Kidney (tissue), 14 donors: Measurements from ENCODE around the gene TNFAIP2. TPM values are rescaled to one million over a fixed set of nuclear protein-coding genes. Genes with fewer than 3 reads are reported as not detected.
A peak's percentile ranks its signal among the peaks of the same experiment; 100 is the strongest.

ENCODE experiments used
- DNase-seq, 5 donors: peaks; one replicate each; pipeline ENCODE4 v3.0.0-alpha.2; 2013 to 2020
- FAIRE-seq: peaks from 2 replicates; lab custom pipeline; 2012; peaks lifted over from hg19 to GRCh38; lab: Jason Lieb, UNC
- H3K27ac ChIP-seq, 2 donors: one replicate each; pipeline ENCODE4 v1.7.0; 2013; ENCODE audit warnings: low read depth in 2 of 2, low read length in 2 of 2, inconsistent platforms in 1 of 2
- H3K27me3 ChIP-seq: one replicate; pipeline ENCODE4 v1.7.1; 2013; ENCODE audit warnings: low read length, inconsistent platforms; ENCODE audit not compliant: control insufficient read depth, insufficient read depth
- H3K36me3 ChIP-seq, 3 donors: one replicate each; pipeline versions ENCODE4 v1.7.0 to v1.7.1; 2013; ENCODE audit warnings: low read length in 3 of 3, control low read depth in 1 of 3, inconsistent platforms in 1 of 3; ENCODE audit not compliant: insufficient read depth in 3 of 3, control insufficient read depth in 2 of 3
- H3K4me1 ChIP-seq, 3 donors: one replicate each; pipeline versions ENCODE4 v1.7.0 to v1.7.1; 2013; ENCODE audit warnings: low read length in 3 of 3, inconsistent platforms in 1 of 3, low read depth in 1 of 3; ENCODE audit not compliant: control insufficient read depth in 2 of 3, insufficient read depth in 2 of 3
- H3K4me3 ChIP-seq, 3 donors: one replicate each; pipeline versions ENCODE4 v1.7.0 to v1.8.1; 2013; ENCODE audit warnings: low read length in 3 of 3, control low read depth in 1 of 3, inconsistent platforms in 1 of 3
- H3K9ac ChIP-seq, 3 donors: one replicate each; pipeline versions ENCODE4 v1.7.0 to v1.7.1; 2013; ENCODE audit warnings: low read length in 3 of 3, control low read depth in 1 of 3, inconsistent platforms in 1 of 3
- H3K9me3 ChIP-seq, 3 donors: one replicate each; pipeline versions ENCODE4 v1.7.0 to v1.7.1; 2013; ENCODE audit warnings: low read length in 3 of 3, control low read depth in 1 of 3, inconsistent platforms in 1 of 3; ENCODE audit not compliant: control insufficient read depth in 2 of 3, insufficient read depth in 1 of 3
- CTCF ChIP-seq: IDR thresholded peaks from 3 replicates; pipeline ENCODE4 v1.5.1; 2012; ENCODE audit warnings: mild to moderate bottlenecking, moderate library complexity, borderline replicate concordance; ENCODE audit not compliant: insufficient read depth; ENCODE audit errors: extremely low read depth
- intact Hi-C: fragments of 100-400 bp; cut with DNase I; formaldehyde crosslinking; loops from one replicate; pipeline ENCODE4 v1.11.1; 2022
- polyA plus RNA-seq: library from polyadenylated mRNA; stranded (reverse); fragments of 350-450 nt; fragmentation: Illumina TruSeq; extraction: RNeasy Lipid Tissue Mini Kit (QIAGEN cat#74804); gene quantifications from one replicate; pipeline ENCODE4 v1.2.3, GENCODE V29; 2014; ENCODE audit warnings: low read depth, low replicate concordance; ENCODE audit not compliant: insufficient read depth
- total RNA-seq: library from RNA; stranded (reverse); fragmentation: NEBNext Ultra II Directional; extraction: Animal tissue kit (Norgen Biotek cat#: 25700); gene quantifications from one replicate; pipeline ENCODE4 v1.2.1, GENCODE V29; 2021
- donor health status: control.
- donor health status: control.
- donor health status: control.
- donor health status: control.
- donor health status: control.
- donor health status: DM: yes; HTN: yes; CAD: no.
- donor health status: Normal renal cell carcinoma (clear cell type).

Gene TNFAIP2
- total and polyA plus RNA-seq, 2 donors from 2014 or later, result 42.9 to 301 TPM

GRCh38 chr14:103126088-103126872 is 3.0 kb downstream of the TNFAIP2 start:
- Histone ChIP-seq H3K27ac (no peak overlapping the region), H3K27me3 (no peaks in the 10 kb centered on the region), H3K4me1 (peaks cover 0 to 73% (median 20%) of the 10 kb centered on the region in 3 donors), H3K9me3 (no peaks in the 10 kb centered on the region), H3K4me3 (peak overlapping the region in 1 of 3 donors; percentile 39), H3K9ac (no peak overlapping the region), H3K36me3 (no peaks in the 10 kb centered on the region)
- DNase-seq (peak in 2 of 5 donors; percentile 46 to 73), FAIRE-seq (no peak)
- intact Hi-C loops, result no loop called here
- TF ChIP-seq CTCF, result no peak

GRCh38 chr14:103126873-103127304 is 3.6 kb downstream of the TNFAIP2 start:
- H3K4me3 ChIP-seq, result peak overlapping the region in 1 of 3 donors; percentile 39
- FAIRE-seq (no peak), DNase-seq (peak; percentile 84 to 90 (median 87))
- TF ChIP-seq CTCF, result no peak
- peaks cover 0 to 72% (median 23%) of the 10 kb centered on the region in 3 donors for H3K4me1 ChIP-seq
- H3K9ac ChIP-seq, result no peak overlapping the region
- no peaks in the 10 kb centered on the region for H3K9me3 ChIP-seq
- intact Hi-C loops, result no loop called here
- no peaks in the 10 kb centered on the region for H3K36me3 ChIP-seq
- H3K27me3 ChIP-seq, result no peaks in the 10 kb centered on the region
- no peak overlapping the region for H3K27ac ChIP-seq

- Histone ChIP-seq H3K27ac (no peak overlapping the region), H3K4me1 (peaks cover 0 to 72% (median 20%) of the 10 kb centered on the region in 3 donors), H3K9me3 (no peaks in the 10 kb centered on the region), H3K4me3 (no peak overlapping the region), H3K9ac (no peak overlapping the region), H3K27me3 (no peaks in the 10 kb centered on the region), H3K36me3 (no peaks in the 10 kb centered on the region)
- DNase-seq (peak in 2 of 5 donors; percentile 76 to 81), FAIRE-seq (no peak)
- intact Hi-C loops, result no loop called here
- no peak for TF ChIP-seq CTCF
These were observed 4.1 kb downstream of the TNFAIP2 start for GRCh38 chr14:103127356-103127755.
